HepG2 (cell line): ENCODE measurements around the gene TRIM37. TPM values are rescaled to one million over a fixed set of nuclear protein-coding genes. Genes with fewer than 3 reads are reported as not detected.
A peak's percentile ranks its signal among the peaks of the same experiment; 100 is the strongest.

Source experiments
- ASH2L ChIP-seq: fragments of 300-600, 200-600 bp; sonication (generic); IDR thresholded peaks from 2 replicates; pipeline ENCODE4 v1.7.0; 2017; ENCODE audit warnings: low read depth, mild to moderate bottlenecking, moderate library complexity, mixed read lengths, low read length; ENCODE audit not compliant: insufficient read length
- BRD4 ChIP-seq: sonication (generic); formaldehyde crosslinking; IDR thresholded peaks from 2 replicates; pipeline ENCODE4 v1.4.0; 2020; ENCODE audit warnings: missing genetic modification reagents
- EZH2 ChIP-seq: conservative IDR thresholded peaks from 2 replicates; pipeline ENCODE4 v1.6.1; 2012; ENCODE audit warnings: mild to moderate bottlenecking, low read depth, low read length, moderate library complexity
- FOXC1 ChIP-seq: sonication (generic); formaldehyde crosslinking; IDR thresholded peaks from 2 replicates; pipeline ENCODE4 v1.8.0; 2022; ENCODE audit warnings: mild to moderate bottlenecking, missing genetic modification reagents, borderline replicate concordance
- HOXA5 ChIP-seq: sonication (generic); formaldehyde crosslinking; IDR thresholded peaks from 2 replicates; pipeline ENCODE4 v1.4.0; 2020; ENCODE audit warnings: missing genetic modification reagents
- MEIS2 ChIP-seq: sonication (generic); formaldehyde crosslinking; IDR thresholded peaks from 2 replicates; pipeline ENCODE4 v1.9.0; 2021; ENCODE audit warnings: mild to moderate bottlenecking, missing genetic modification reagents
- NPAS2 ChIP-seq: sonication (generic); formaldehyde crosslinking; IDR thresholded peaks from 2 replicates; pipeline ENCODE4 v1.8.0; 2022; ENCODE audit warnings: mild to moderate bottlenecking, missing genetic modification reagents, borderline replicate concordance
- PAX8 ChIP-seq: sonication (generic); formaldehyde crosslinking; IDR thresholded peaks from 2 replicates; pipeline ENCODE4 v1.8.0; 2022; ENCODE audit warnings: mild to moderate bottlenecking, missing genetic modification reagents, borderline replicate concordance
- RFX5 ChIP-seq: IDR thresholded peaks from 2 replicates; pipeline ENCODE4 v1.6.1; 2011; ENCODE audit warnings: low read depth, low read length, improper control_type of control experiment
- SUZ12 ChIP-seq: fragments of 150-350 bp; IDR thresholded peaks from 2 replicates; pipeline ENCODE4 v1.6.1; 2014; ENCODE audit warnings: low read depth, low read length
- TAF15 ChIP-seq: fragments of 200-400 bp; formaldehyde crosslinking; IDR thresholded peaks from one replicate; pipeline ENCODE4 v1.6.1; 2018; ENCODE audit warnings: mild to moderate bottlenecking, low read depth, low read length; ENCODE audit not compliant: poor library complexity, severe bottlenecking
- TBX2 ChIP-seq: sonication (generic); formaldehyde crosslinking; IDR thresholded peaks from 2 replicates; pipeline ENCODE4 v1.5.0; 2020; ENCODE audit warnings: missing genetic modification reagents, mild to moderate bottlenecking, borderline replicate concordance
- ZNF441 ChIP-seq: sonication (generic); formaldehyde crosslinking; IDR thresholded peaks from 2 replicates; pipeline ENCODE4 v1.7.0; 2021; ENCODE audit warnings: missing genetic modification reagents, borderline replicate concordance
- ZNF546 ChIP-seq: sonication (generic); formaldehyde crosslinking; conservative IDR thresholded peaks from 2 replicates; pipeline ENCODE4 v1.8.1; 2023; ENCODE audit warnings: mild to moderate bottlenecking, missing genetic modification reagents
- polyA plus RNA-seq, 8 experiments: library from polyadenylated mRNA; depleted of rRNA in 3 of 8; stranded (reverse) in 7 of 8; unstranded in 1 of 8; fragments of >200 nt; fragmentation: Illumina TruSeq in 4 of 8; extraction: Trizol in 4 of 8; gene quantifications; 2 replicates each; pipeline versions ENCODE4 v1.2.1 to v1.2.3, GENCODE V29; 2011 to 2016; ENCODE audit warnings: low read depth in 4 of 8, missing spikeins in 1 of 8, mixed read lengths in 1 of 8; ENCODE audit not compliant: insufficient read depth in 1 of 8
- total RNA-seq, 5 experiments: library from RNA; depleted of rRNA; stranded (reverse); fragments of >200 nt; fragmentation: Illumina TruSeq; extraction: Trizol; gene quantifications; 2 replicates each; pipeline ENCODE4 v1.2.3, GENCODE V29; 2016; ENCODE audit warnings: low read depth in 1 of 5
- TF ChIP-seq, protein P1 (sequence below): sonication (generic); formaldehyde crosslinking; IDR thresholded peaks from 2 replicates; pipeline ENCODE4 v1.4.0; 2020; ENCODE audit warnings: missing genetic modification reagents
- TF ChIP-seq, protein P2 (sequence below): sonication (generic); formaldehyde crosslinking; IDR thresholded peaks from 2 replicates; pipeline ENCODE4 v1.5.1; 2020; ENCODE audit warnings: mild to moderate bottlenecking, missing genetic modification reagents, borderline replicate concordance
- TF ChIP-seq, protein P3 (sequence below): sonication (generic); formaldehyde crosslinking; IDR thresholded peaks from 2 replicates; pipeline ENCODE4 v1.4.0; 2020; ENCODE audit warnings: missing genetic modification reagents; ENCODE audit errors: not compliant biosample characterization
- TF ChIP-seq, protein P4 (sequence below): sonication (generic); formaldehyde crosslinking; IDR thresholded peaks from 2 replicates; pipeline ENCODE4 v1.5.0; 2020; ENCODE audit warnings: mild to moderate bottlenecking, missing genetic modification reagents

The TRIM37 gene
- total and polyA plus RNA-seq, 2 of the 13 experiments (the other 11 are each of a cell fraction or from before 2014, with no cell fraction given), result 12.4 to 39.1 TPM

DNA sequence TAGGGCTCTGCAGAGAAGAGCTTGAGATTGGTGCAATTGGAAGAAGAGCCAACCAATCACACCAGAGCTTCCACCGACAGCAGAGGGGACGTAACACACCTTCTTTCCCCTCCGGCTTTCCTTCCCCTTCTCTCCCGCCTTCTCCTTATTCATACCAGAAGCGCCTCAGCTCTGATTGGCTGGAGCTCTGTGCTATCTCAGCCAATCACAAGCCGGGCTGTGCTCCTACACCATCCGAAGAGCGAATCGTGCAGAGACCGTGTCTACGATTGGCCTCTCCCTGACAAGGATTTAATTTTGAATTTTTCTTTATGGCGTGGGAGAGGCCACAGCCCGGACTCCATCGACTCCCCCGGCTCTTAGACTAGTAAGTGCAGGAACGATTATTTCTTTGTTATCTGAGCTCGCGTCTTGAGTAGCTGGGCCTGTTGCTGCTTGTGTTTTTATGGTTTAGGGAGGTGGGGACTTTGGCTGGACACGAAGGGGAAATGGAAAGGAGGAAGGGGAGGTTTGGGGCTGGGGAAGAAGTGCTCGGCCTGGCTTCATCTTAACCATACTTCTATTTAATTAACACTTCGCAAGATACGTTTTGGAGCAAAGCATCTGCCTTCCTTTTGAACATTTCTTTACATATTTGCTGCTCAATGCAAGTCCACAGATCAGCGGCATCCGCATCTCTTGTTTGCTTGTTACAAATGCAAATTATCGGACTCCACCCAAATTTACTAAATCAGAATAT lies 48.9 kb upstream of the TRIM37 start, which contains the start of gene PRR11 (continued):
- TF ChIP-seq, protein P1, sequence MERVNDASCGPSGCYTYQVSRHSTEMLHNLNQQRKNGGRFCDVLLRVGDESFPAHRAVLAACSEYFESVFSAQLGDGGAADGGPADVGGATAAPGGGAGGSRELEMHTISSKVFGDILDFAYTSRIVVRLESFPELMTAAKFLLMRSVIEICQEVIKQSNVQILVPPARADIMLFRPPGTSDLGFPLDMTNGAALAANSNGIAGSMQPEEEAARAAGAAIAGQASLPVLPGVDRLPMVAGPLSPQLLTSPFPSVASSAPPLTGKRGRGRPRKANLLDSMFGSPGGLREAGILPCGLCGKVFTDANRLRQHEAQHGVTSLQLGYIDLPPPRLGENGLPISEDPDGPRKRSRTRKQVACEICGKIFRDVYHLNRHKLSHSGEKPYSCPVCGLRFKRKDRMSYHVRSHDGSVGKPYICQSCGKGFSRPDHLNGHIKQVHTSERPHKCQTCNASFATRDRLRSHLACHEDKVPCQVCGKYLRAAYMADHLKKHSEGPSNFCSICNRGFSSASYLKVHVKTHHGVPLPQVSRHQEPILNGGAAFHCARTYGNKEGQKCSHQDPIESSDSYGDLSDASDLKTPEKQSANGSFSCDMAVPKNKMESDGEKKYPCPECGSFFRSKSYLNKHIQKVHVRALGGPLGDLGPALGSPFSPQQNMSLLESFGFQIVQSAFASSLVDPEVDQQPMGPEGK (CRISPR knock-in tag), result peak; percentile 17; the same call in 1 of the 2 replicates
- TF ChIP-seq TAF15, result no peak
- no peak for TF ChIP-seq SUZ12
- no peak for TF ChIP-seq TBX2 (CRISPR knock-in tag)
- TF ChIP-seq RFX5, result no peak; the same call in none of the 2 replicates
- TF ChIP-seq FOXC1 (CRISPR knock-in tag), result no peak
- TF ChIP-seq ZNF441 (CRISPR knock-in tag), result peak; percentile 30; the same call in 1 of the 2 replicates
- TF ChIP-seq MEIS2, result no peak
- no peak for TF ChIP-seq BRD4 (CRISPR knock-in tag)
- TF ChIP-seq, protein P2, sequence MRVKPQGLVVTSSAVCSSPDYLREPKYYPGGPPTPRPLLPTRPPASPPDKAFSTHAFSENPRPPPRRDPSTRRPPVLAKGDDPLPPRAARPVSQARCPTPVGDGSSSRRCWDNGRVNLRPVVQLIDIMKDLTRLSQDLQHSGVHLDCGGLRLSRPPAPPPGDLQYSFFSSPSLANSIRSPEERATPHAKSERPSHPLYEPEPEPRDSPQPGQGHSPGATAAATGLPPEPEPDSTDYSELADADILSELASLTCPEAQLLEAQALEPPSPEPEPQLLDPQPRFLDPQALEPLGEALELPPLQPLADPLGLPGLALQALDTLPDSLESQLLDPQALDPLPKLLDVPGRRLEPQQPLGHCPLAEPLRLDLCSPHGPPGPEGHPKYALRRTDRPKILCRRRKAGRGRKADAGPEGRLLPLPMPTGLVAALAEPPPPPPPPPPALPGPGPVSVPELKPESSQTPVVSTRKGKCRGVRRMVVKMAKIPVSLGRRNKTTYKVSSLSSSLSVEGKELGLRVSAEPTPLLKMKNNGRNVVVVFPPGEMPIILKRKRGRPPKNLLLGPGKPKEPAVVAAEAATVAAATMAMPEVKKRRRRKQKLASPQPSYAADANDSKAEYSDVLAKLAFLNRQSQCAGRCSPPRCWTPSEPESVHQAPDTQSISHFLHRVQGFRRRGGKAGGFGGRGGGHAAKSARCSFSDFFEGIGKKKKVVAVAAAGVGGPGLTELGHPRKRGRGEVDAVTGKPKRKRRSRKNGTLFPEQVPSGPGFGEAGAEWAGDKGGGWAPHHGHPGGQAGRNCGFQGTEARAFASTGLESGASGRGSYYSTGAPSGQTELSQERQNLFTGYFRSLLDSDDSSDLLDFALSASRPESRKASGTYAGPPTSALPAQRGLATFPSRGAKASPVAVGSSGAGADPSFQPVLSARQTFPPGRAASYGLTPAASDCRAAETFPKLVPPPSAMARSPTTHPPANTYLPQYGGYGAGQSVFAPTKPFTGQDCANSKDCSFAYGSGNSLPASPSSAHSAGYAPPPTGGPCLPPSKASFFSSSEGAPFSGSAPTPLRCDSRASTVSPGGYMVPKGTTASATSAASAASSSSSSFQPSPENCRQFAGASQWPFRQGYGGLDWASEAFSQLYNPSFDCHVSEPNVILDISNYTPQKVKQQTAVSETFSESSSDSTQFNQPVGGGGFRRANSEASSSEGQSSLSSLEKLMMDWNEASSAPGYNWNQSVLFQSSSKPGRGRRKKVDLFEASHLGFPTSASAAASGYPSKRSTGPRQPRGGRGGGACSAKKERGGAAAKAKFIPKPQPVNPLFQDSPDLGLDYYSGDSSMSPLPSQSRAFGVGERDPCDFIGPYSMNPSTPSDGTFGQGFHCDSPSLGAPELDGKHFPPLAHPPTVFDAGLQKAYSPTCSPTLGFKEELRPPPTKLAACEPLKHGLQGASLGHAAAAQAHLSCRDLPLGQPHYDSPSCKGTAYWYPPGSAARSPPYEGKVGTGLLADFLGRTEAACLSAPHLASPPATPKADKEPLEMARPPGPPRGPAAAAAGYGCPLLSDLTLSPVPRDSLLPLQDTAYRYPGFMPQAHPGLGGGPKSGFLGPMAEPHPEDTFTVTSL (CRISPR knock-in tag), result no peak
- no peak for TF ChIP-seq ASH2L
- TF ChIP-seq PAX8, result no peak
- TF ChIP-seq NPAS2 (CRISPR knock-in tag), result no peak
- TF ChIP-seq, protein P3, sequence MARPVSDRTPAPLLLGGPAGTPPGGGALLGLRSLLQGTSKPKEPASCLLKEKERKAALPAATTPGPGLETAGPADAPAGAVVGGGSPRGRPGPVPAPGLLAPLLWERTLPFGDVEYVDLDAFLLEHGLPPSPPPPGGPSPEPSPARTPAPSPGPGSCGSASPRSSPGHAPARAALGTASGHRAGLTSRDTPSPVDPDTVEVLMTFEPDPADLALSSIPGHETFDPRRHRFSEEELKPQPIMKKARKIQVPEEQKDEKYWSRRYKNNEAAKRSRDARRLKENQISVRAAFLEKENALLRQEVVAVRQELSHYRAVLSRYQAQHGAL (CRISPR knock-in tag), result no peak
- no peak for TF ChIP-seq EZH2
- TF ChIP-seq, protein P4, sequence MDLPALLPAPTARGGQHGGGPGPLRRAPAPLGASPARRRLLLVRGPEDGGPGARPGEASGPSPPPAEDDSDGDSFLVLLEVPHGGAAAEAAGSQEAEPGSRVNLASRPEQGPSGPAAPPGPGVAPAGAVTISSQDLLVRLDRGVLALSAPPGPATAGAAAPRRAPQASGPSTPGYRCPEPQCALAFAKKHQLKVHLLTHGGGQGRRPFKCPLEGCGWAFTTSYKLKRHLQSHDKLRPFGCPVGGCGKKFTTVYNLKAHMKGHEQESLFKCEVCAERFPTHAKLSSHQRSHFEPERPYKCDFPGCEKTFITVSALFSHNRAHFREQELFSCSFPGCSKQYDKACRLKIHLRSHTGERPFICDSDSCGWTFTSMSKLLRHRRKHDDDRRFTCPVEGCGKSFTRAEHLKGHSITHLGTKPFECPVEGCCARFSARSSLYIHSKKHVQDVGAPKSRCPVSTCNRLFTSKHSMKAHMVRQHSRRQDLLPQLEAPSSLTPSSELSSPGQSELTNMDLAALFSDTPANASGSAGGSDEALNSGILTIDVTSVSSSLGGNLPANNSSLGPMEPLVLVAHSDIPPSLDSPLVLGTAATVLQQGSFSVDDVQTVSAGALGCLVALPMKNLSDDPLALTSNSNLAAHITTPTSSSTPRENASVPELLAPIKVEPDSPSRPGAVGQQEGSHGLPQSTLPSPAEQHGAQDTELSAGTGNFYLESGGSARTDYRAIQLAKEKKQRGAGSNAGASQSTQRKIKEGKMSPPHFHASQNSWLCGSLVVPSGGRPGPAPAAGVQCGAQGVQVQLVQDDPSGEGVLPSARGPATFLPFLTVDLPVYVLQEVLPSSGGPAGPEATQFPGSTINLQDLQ, result no peak
- no peak for TF ChIP-seq ZNF546 (CRISPR knock-in tag)
- TF ChIP-seq HOXA5 (CRISPR knock-in tag), result no peak
